Activated CD8-positive, alpha-beta memory T cell treated with anti-CD3 and anti-CD28 coated beads, Interleukin-2, amount 50 U/mL, for 1 hour (primary cell): ENCODE measurements around the gene CASP3.
"Not testable (repeated sequence)": the region's sequence is repeated elsewhere in the genome, so short reads cannot be mapped to it uniquely, and the experiment has no call there.

Experiments used
- DNase-seq: peaks from one replicate; pipeline ENCODE4 v3.0.0-alpha.2; 2020; ENCODE audit errors: extremely low read depth

Gene CASP3

GRCh38 chr4:184596617-184597185, 52.5 kb downstream of the CASP3 start:
- DNase-seq: no peak

DNA sequence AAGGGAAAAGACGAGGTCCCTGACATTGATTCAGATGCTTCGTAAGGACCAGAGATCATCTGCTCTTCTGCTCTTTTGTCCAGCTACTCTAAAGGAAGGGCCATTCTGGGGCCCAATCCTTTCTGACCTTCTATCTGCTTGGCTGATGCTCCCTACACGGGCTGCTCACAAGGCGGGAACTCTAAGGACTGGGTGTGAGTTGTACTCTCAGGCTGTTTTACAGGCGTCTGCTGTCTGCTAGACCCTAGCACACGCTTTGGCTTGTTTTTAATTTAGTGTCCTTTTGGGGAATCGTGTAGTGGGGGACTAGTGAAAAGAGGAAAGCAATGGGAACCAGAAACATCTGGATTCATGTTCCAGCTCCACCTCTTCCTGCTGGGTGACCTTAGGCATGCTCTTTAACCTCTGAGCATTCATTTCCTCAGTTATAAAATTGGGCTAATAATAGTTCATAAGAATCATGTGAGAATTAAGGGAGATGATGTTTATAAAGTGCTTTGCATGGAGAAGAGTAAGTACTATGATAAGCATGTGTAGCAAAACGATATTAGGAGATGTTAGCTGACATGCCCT, 53.1 kb downstream of the CASP3 start:
- DNase-seq: no peak

GRCh38 chr4:184595430-184595829, 53.8 kb downstream of the CASP3 start:
- DNase-seq: no peak

DNA sequence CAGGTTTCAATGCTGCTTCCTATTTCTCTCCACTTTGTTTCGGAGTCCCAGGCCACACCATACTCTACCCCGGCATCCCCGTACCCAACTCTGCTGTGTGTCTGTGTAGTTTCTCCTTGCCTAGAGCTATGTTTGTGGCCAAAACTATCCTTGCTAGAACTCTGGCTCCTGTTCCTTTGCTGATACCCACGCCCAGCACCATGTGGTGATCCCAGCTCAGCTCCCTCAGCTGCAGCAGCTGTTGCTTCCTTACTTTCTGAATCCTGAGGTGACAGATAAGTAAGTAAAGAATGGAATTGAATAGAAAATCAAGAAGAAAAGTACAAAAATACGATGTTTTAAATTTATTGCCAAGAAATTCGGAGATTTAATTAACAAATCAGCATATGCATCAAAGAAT, 55.8 kb downstream of the CASP3 start:
- DNase-seq: no peak

DNA sequence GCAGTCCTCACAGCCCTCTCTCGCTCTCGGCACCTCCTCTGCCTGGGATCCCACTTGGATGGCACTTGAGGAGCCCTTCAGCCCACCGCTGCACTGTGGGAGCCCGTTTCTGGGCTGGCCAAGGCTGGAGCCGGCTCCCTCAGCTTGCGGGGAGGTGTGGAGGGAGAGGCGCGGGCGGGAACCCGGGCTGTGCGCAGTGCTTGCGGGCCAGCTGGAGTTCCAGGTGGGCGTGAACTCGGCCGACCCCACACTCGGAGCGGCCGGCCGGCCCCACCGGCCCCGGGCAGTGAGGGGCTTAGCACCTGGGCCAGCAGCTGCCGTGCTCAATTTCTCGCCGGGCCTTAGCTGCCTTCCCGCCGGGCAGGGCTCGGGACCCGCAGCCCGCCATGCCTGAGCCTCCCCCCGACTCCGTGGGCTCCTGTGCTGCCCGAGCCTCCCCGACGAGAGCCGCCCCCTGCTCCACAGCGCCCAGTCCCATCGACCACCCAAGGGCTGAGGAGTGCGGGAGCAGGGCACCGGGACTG, 57.4 kb downstream of the CASP3 start:
- not testable (repeated sequence) for DNase-seq

DNA sequence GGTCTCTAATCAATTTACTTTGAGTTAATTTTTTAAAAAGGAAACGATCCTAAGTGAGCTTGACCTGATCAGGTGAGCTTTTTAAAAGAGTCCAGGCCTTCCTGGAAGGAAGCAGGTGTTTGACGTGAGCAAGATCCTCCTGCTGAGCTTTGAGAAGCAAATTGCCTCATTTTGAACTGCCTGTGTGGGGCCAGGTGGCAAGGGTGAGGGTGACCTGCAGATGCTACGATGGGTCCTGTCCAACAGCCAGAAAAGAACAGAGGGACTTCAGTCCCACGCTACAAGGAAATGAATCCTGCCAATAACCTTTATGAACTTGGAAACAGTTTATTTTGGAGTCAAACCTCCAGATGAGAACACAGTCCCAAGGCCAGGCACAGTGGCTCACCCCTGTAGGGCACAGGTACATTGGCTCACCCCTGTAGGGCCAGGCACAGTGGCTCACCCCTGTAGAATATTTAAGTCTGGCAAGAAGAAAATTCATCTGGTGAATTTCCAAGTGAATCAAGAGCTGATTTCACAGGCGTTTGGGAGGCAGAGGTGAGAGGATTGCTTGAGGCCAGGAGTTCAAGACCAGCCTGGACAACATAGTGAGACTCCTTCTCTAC, 58.1 kb downstream of the CASP3 start:
- no peak for DNase-seq

DNA sequence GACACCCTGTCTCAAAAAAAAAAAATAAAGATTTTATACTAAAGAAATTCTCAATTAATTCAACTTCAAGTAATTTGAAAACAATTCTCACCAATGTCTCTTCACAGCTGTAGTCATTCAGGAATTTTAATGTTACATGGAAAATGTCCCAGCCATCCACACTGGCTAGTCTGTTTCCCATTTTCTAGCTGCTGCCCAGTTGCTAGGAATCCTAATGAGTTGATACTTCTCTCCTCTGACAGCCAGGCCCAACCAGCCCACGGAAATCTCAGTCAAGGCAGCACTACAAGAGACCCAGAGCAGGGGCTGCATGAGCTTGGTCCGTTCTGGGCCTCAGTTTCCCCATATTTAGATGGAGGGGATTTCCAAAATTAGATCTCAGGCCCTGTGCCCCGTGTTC, 59.1 kb downstream of the CASP3 start:
- no peak for DNase-seq

DNA sequence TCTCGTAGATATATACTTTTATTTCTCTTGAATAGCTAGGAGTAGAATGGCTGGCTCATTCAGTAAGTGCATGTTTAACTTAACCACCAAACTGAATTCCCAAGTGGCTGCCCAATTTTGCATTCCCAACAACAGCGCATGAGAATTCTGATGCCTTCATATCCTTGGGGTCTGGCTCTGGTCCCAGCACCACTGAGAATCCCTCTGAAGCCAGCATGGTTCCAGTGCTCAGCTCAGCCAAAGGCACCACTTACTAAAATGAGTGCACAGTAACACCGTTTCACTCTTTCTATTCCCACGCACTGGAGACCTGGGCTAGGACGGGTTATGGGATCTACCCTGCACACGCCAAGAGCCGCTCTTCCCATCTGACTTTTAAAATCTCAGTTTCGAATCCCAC, 60.4 kb downstream of the CASP3 start:
- no peak for DNase-seq

DNA sequence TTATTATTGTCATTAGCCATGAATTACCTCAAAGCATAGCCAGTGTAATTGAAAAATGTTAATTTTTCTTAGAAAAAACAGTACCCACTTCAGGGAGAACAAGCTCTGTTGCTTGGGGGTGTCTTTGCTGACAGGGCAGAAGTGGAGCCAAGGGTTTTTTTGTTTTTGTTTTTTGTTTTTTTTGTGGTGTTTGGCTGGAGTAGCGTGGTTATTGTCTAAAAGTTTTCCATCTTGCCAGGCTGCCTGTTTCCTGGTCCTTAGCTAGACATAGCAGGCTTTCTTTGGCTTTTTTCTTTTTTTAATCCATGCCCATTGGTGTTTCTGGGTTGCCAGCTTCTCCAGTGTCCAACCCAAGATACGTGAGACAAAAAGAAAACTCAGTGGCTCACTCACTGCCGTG, 61.5 kb downstream of the CASP3 start:
- no peak for DNase-seq

GRCh38 chr4:184587221-184587620, 62.0 kb downstream of the CASP3 start:
- DNase-seq: no peak

- DNase-seq: no peak
Measured at GRCh38 chr4:184583738-184584502, 65.3 kb downstream of the CASP3 start.
